Erythroblast (primary cell): ENCODE measurements around the gene DPM3.

Experiments
- GATA1 ChIP-seq: IDR thresholded peaks from 2 replicates; pipeline ENCODE4 v1.6.1; 2011; ENCODE audit warnings: low read depth, mild to moderate bottlenecking, control low read depth, low read length, moderate library complexity
- POLR2A ChIP-seq: IDR thresholded peaks from 2 replicates; pipeline ENCODE4 v1.6.1; 2011; ENCODE audit warnings: mild to moderate bottlenecking, low read length

DNA sequence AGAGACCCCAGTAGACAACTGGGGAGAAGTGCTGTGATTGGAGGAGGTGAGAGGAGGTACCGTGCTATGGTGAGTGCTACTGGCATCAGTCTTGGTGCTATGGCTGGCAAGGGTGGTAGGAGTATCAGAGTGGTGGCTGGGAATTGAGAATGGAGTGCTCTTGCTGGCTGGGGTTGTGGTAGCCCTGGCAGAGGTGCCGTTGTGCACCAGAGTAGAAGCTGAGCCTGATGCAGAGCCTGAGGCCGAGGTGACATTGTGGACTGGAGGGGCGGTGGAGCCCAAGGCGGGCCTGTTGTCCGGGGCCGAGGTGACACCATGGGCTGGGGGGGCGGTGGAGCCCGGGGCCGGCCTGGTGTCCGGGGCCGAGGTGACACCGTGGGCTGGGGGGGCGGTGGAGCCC is 47.9 kb upstream of the DPM3 start:
- TF ChIP-seq POLR2A (no peak), GATA1 (no peak)
